K562 (cell line): Measurements from ENCODE around the gene IARS1. TPM values are rescaled to one million over a fixed set of nuclear protein-coding genes. Genes with fewer than 3 reads are reported as not detected.

Experiments used
- ATF2 ChIP-seq: sonication (generic); formaldehyde crosslinking; IDR thresholded peaks from 2 replicates; pipeline ENCODE4 v1.8.1; 2022; ENCODE audit warnings: missing genetic modification reagents
- CAMTA2 ChIP-seq: fragments of 250-450 bp; sonication (Bioruptor Pico); conservative IDR thresholded peaks from 2 replicates; pipeline ENCODE4 v1.5.1; 2022
- CTCF ChIP-seq, 3 experiments: IDR thresholded peaks in 2 of 3; conservative IDR thresholded peaks in 1 of 3; 2 replicates each; pipeline ENCODE4 v1.5.1; 2011 to 2012; ENCODE audit warnings: low read length in 3 of 3, mild to moderate bottlenecking in 3 of 3, control low read depth in 2 of 3, improper control_type of control experiment in 1 of 3, inconsistent platforms in 1 of 3, low read depth in 1 of 3, mixed read lengths in 1 of 3, moderate library complexity in 1 of 3; ENCODE audit not compliant: insufficient read depth in 2 of 3
- ELK3 ChIP-seq: fragments of 450-650 bp; formaldehyde crosslinking; IDR thresholded peaks from 2 replicates; pipeline ENCODE4 v1.4.0; 2020; ENCODE audit warnings: mild to moderate bottlenecking
- KAT2B ChIP-seq: IDR thresholded peaks from one replicate; pipeline ENCODE4 v1.6.1; 2012; ENCODE audit warnings: low read depth, mild to moderate bottlenecking, control low read depth, inconsistent platforms, low read length, moderate library complexity
- MAFG ChIP-seq: fragments of 450-650 bp; conservative IDR thresholded peaks from 2 replicates; pipeline ENCODE4 v1.6.1; 2016; ENCODE audit warnings: missing genetic modification characterization, missing compliant biosample characterization
- MBD2 ChIP-seq: sonication (generic); IDR thresholded peaks from 2 replicates; pipeline ENCODE4 v1.6.1; 2016; ENCODE audit warnings: low read depth, borderline replicate concordance
- MCM2 ChIP-seq: fragments of 450-650 bp; IDR thresholded peaks from 2 replicates; pipeline ENCODE4 v1.6.1; 2017; ENCODE audit warnings: low read depth, mild to moderate bottlenecking
- NCOA2 ChIP-seq, 2 experiments: fragments of 450-650 bp; IDR thresholded peaks; 2 replicates each; pipeline ENCODE4 v1.6.1; 2018; ENCODE audit warnings: mild to moderate bottlenecking in 2 of 2, moderate library complexity in 1 of 2; ENCODE audit not compliant: partially characterized antibody in 2 of 2
- PCBP1 ChIP-seq: fragments of 200-400 bp; formaldehyde crosslinking; IDR thresholded peaks from 2 replicates; pipeline ENCODE4 v1.6.1; 2018; ENCODE audit warnings: mild to moderate bottlenecking, low read depth, low read length; ENCODE audit not compliant: poor library complexity, severe bottlenecking
- PML ChIP-seq: IDR thresholded peaks from 2 replicates; pipeline ENCODE4 v1.6.1; 2012; ENCODE audit warnings: low read length, inconsistent platforms
- SP1 ChIP-seq: sonication (generic); formaldehyde crosslinking; IDR thresholded peaks from 2 replicates; pipeline ENCODE4 v1.8.1; 2022; ENCODE audit warnings: mild to moderate bottlenecking, missing genetic modification reagents
- TSC22D4 ChIP-seq: fragments of 450-650 bp; IDR thresholded peaks from 2 replicates; pipeline ENCODE4 v1.6.1; 2016; ENCODE audit warnings: missing genetic modification characterization, missing biosample characterization, control low read depth
- WHSC1 ChIP-seq: IDR thresholded peaks from one replicate; pipeline ENCODE4 v1.6.1; 2012; ENCODE audit warnings: low read length, control low read depth, inconsistent platforms
- XRCC5 ChIP-seq: fragments of 200-400 bp; formaldehyde crosslinking; IDR thresholded peaks from 2 replicates; pipeline ENCODE4 v1.6.1; 2017; ENCODE audit warnings: low read depth, mild to moderate bottlenecking, low read length
- ZNF224 ChIP-seq: sonication (generic); formaldehyde crosslinking; IDR thresholded peaks from 2 replicates; pipeline ENCODE4 v1.8.0; 2022; ENCODE audit warnings: mild to moderate bottlenecking, missing genetic modification reagents
- ZNF511 ChIP-seq: sonication (generic); formaldehyde crosslinking; IDR thresholded peaks from 2 replicates; pipeline ENCODE4 v1.8.0; 2022; ENCODE audit warnings: mild to moderate bottlenecking, missing genetic modification reagents
- ZNF639 ChIP-seq, 2 experiments: fragments of 200-800 bp in 1 of 2; sonication (Bioruptor generic) in 1 of 2; sonication (generic) in 1 of 2; formaldehyde crosslinking in 1 of 2; IDR thresholded peaks in 1 of 2; conservative IDR thresholded peaks in 1 of 2; 2 replicates each; pipeline versions ENCODE4 v1.5.0 to v1.6.1; 2016 to 2020; ENCODE audit warnings: missing compliant biosample characterization in 1 of 2, missing genetic modification characterization in 1 of 2, missing genetic modification reagents in 1 of 2
- ZNF644 ChIP-seq: fragments of 200-800 bp; sonication (Bioruptor generic); IDR thresholded peaks from 2 replicates; pipeline ENCODE4 v1.6.1; 2016; ENCODE audit warnings: low read depth, missing genetic modification characterization, missing compliant biosample characterization
- ZNF655 ChIP-seq: fragments of 250-450 bp; sonication (Bioruptor Pico); IDR thresholded peaks from 2 replicates; pipeline ENCODE4 v1.5.0; 2021
- ZNF695 ChIP-seq: fragments of 450-650 bp; formaldehyde crosslinking; IDR thresholded peaks from 2 replicates; pipeline ENCODE4 v1.4.0; 2020; ENCODE audit warnings: mild to moderate bottlenecking, moderate library complexity
- ZSCAN29 ChIP-seq: fragments of 450-650 bp; IDR thresholded peaks from 2 replicates; pipeline ENCODE4 v1.6.1; 2017
- polyA plus RNA-seq, 8 experiments: library from polyadenylated mRNA; depleted of rRNA in 4 of 8; stranded (reverse) in 5 of 8; unstranded in 3 of 8; fragments of >200 nt; fragmentation: Nextera tagmentation in 2 of 8; fragmentation: Illumina TruSeq in 1 of 8; extraction: Ambion mirVana in 2 of 8; extraction: Trizol in 1 of 8; gene quantifications; 2 replicates each; pipeline versions ENCODE4 v1.2.1 to v1.2.3, GENCODE V29; 2011 to 2014; ENCODE audit warnings: inconsistent platforms in 1 of 8, missing spikeins in 1 of 8
- total RNA-seq, 7 experiments: library from RNA; depleted of rRNA in 6 of 7; stranded (reverse); fragments of >200 nt in 6 of 7; fragmentation: Illumina TruSeq in 2 of 7; extraction: Trizol in 2 of 7; gene quantifications; 2 replicates each; pipeline versions ENCODE4 v1.2.1 to v1.2.3, GENCODE V29; 2011 to 2021; ENCODE audit warnings: low replicate concordance in 1 of 7

Gene IARS1
- total and polyA plus RNA-seq, 9 of the 15 experiments (the other 6 are each of a cell fraction or from before 2014, with no cell fraction given), result 119 to 371 (median 234) TPM

- peak in 1 of 2 experiments; percentile 67; a peak in 1 of 4 replicates for TF ChIP-seq ZNF639 (CRISPR knock-in tag; conservative IDR thresholded peaks at IDR 0.05 in 1 of 2, IDR thresholded peaks at IDR 0.05 in 1 of 2)
- no peak for TF ChIP-seq CTCF (IDR thresholded peaks at IDR 0.05 in 2 of 3, conservative IDR thresholded peaks at IDR 0.05 in 1 of 3; ENCODE audit: insufficient read depth in 2 of 3, low read depth in 1 of 3, low read length in 3 of 3)
- no peak for TF ChIP-seq ZNF655 (CRISPR knock-in tag)
- no peak for TF ChIP-seq PCBP1
- TF ChIP-seq KAT2B, result no peak
- no peak for TF ChIP-seq CAMTA2 (CRISPR knock-in tag)
- no peak for TF ChIP-seq TSC22D4 (tag)
- TF ChIP-seq ZNF511 (CRISPR knock-in tag), result no peak
- no peak for TF ChIP-seq ZNF224 (CRISPR knock-in tag)
- TF ChIP-seq MAFG (tag), result no peak
- TF ChIP-seq SP1 (CRISPR knock-in tag), result no peak
- TF ChIP-seq ELK3 (CRISPR knock-in tag), result no peak
- no peak for TF ChIP-seq MCM2
- no peak for TF ChIP-seq ZSCAN29
- TF ChIP-seq NCOA2 (IDR thresholded peaks at IDR 0.05; ENCODE audit: partially characterized antibody in 2 of 2), result no peak
- no peak for TF ChIP-seq ZNF695
- TF ChIP-seq MBD2, result no peak
- no peak for TF ChIP-seq ATF2
- no peak for TF ChIP-seq WHSC1
- peak; percentile 5; the same call in 1 of the 2 replicates for TF ChIP-seq PML
- TF ChIP-seq XRCC5, result no peak
- TF ChIP-seq ZNF644 (tag), result 0 out of 2 replicates have a peak, but pooled peaks have one; percentile 54
These were observed 1.8 kb upstream of the IARS1 start (continued) for GRCh38 chr9:92295240-92295790.
